Activated CD4-positive, CD25-positive, alpha-beta regulatory T cell treated with anti-CD3 and anti-CD28 coated beads, Interleukin-2, amount 50 U/mL, for 16 hours (primary cell): Measurements from ENCODE around the gene LHFPL6.

Source experiments
- DNase-seq: peaks from one replicate; pipeline ENCODE4 v3.0.0-alpha.2; 2020; ENCODE audit warnings: low read depth, low spot score

LHFPL6 gene

DNA sequence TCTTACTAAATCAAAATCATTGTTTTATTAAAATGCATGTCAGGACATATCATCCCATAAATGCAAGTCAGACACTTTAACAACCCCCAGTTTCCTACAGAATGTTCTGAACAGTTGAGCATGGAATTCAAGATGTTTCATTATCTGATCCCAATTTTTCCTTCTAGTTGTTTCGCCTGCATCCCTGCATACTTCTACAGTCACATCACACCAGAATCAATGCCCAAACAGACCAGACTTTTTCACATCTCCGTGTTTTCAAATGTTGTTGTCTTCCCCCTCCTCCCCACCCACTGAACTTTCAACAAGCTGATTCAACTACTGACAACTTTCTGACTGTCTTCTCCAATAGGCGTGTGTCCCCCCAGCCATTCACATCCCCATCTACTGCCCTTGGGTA is 48.6 kb downstream of the LHFPL6 start:
- no peak for DNase-seq

DNA sequence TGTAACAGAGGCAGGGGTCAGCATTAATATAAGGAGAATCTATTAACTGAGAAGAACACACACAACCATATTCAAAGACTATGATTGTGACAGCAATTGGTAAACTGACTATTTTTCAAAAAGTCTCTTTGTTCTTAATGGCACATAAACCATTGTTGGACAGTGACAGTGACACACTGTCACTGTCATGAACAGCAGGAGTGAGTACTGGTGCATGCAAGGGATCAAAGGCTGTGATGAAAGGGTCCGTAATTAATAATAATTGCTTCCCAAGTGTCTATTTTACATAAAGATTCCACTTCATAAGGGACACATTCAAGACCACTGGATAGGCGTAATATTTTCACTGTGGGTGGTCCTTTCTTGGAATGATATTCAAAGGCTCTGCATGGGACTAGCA is 50.7 kb downstream of the LHFPL6 start:
- DNase-seq = no peak

DNA sequence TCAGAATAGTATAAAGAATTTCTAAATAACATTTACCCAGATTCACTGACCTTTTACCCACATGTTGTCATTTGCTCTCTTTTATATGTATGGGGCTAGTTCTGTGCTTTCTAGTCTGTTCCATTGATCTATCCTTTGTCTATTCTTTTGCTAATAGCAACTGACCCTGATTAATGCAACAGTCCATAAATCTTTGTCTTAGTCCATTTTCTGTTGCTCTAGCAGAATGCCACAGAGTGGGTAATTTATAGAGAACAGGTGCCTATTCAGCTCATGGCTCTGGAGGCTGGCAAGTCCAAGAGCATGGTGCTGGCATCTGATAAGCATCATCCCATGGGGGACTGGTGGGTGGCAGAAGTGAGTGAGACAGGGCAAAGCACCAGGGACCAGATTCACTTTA is 52.1 kb downstream of the LHFPL6 start:
- no peak for DNase-seq

DNA sequence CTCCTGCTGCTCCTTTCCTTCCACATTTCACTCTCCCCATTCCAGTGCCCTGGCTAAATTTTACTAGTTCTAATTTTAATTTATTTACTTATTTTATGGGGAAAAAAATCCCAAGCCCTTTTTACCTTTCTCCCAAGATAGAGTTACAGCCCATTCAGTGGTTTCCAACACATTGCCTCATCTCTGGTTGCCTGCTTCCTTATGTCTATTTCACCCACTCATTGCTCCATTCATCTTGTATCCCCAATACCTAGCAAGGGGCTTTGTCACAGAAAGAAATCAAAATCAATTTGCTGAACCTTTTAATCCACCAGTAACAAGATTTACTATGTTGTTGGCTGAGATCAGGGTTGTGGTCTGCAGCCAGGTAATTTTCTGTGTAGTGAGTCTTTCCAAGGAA is 55.9 kb downstream of the LHFPL6 start:
- DNase-seq = no peak

DNA sequence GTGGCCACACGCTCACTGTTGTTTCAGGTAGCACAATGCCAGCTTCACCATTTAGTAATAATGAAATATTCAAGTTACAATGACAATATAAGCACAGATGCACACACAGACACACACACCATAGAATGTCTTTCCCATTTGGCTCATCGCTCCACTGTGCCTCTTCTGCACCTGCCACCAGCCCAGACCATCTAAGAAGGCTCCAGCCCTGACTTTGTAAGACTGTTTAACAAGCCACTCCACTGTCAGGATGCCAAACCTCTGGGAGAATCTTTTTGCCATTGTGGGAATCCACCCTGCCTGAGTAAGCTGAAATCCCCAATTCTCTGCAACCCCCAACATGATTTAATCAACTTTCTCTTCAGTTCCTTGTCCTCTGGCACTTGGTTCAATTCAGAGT is 60.6 kb downstream of the LHFPL6 start:
- DNase-seq = no peak

DNA sequence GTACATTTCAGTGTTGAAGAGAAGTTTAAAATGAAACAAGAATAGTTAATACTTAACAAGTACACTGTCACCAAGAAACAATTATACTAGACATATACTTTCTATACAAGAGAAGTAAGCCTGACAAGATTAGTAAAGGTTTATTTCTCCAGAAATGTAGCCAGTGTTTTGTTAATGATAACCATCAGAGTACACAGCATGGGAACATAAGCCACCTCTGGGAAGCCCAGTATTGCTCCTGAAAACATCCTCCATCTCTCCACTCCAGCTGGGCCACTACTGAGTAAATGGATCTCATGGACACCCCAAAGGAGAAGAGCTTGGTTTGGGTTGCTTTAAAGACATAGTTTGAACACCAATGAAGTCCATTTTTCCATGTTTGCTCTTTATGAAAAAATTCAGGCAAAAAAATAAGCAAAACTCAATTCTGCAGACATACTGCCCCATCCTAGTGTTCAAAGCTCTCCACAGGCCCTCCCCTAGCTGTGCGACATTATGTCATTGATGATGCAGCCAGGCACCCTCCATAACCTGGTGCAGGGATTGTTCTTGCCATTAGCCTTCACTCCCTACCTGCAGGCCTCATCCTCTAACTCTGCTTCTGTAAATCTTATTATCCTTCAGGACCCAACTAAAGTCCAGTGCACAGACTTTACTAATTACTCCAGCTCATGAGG is 61.9 kb downstream of the LHFPL6 start:
- no peak for DNase-seq

DNA sequence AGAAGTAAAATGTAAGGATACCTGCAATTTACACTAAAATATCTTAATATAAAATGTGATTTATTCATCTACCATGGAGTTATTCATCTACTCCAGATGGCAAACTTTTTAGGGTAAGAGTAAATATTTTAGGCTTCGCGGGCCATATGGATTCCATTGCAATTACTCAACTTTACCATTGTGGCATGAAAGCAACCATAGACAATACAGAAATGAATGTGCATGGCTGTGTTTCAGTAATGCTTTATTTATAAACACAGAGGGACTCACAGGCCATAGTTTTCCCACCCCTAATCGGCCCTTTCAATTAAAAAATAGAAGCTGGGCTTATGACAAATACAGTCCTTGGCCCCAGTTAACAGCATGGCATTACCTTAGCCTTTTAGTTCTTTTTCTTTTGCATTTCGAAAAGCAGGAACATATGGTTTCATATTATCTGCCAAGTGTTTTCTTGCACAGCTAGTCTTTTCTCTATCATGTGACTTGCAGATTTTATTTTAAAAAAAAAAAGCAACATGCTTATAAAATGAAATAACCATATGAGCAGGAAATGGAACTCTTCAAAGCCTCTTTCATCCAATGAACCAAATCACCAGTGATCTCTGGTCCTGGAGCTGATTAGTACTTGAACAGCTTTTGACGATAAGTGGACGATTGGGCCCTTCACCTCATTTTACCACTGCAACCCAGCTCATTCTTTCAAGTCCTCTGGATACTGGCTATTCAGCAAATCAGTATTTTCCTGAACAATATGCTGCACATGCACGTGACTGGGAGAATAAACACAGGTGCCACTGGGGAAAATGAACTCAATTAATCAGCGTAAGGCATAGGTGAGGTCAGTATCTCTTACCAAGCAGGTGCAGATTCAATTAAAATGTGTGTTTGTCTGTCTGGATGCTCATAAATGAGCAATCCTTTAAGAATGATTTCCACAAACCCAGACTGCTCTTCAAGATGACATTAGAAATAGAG is 63.9 kb downstream of the LHFPL6 start:
- no peak for DNase-seq

DNA sequence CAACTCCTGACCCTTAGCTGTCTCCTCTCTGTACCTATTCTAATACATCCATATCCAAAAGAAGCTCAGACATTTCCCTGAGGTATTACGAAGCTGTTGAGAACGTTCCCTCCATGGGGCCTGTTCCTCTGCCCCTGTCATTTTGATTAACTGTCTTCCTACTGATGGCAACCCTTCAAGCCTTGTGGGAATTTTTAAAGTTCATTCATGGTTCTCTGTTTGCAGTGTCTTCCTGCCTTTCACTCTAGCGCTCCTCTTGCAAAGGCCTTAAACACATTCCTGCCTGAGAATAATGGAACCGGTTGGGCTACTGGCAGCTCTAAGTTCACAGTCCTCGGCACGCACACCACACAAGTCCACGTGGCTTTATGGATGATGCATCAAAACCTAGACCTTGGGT is 66.1 kb downstream of the LHFPL6 start:
- DNase-seq = no peak

DNA sequence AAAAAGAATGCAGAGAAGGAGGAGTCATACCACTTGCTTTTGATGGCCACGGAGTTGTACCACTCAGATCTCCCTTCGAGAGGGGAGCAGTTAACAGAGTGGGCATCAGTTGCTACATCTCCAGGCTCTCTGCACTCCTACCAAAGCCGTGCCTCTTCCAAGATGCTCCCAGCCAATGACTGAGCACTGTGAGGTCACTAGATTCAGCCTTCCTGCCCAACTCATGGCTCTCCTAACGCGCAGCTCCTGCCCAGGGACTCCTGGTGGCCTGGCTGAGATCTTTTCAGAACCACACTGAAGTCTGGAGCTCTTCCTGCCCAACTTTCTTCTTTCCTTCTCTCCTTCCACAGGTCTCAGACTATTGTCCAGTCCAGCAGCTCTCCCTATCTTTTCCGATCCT is 66.7 kb downstream of the LHFPL6 start:
- no peak for DNase-seq

DNA sequence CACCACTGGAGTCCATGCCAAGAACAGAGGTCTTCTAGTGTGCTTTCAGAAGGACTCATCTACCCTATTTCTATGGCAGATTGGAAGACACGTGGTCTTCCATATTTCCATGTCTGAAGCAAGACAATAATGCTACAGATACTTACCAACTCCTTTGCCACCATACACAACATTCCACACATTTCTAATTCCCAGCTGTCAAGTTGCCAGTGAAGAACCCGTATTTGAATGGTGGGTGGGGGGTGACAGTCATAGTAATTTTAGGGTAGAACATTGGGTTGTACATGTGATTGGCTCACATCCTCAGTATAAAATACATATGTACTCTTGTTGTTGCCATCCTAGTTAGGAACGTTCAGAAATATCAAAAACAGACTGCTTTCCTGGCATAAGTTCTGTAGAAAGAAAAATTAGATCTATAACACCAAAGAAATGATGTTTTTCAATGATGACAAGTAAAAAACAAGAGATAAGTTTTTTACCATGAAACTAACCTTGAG is 69.3 kb downstream of the LHFPL6 start:
- no peak for DNase-seq

DNA sequence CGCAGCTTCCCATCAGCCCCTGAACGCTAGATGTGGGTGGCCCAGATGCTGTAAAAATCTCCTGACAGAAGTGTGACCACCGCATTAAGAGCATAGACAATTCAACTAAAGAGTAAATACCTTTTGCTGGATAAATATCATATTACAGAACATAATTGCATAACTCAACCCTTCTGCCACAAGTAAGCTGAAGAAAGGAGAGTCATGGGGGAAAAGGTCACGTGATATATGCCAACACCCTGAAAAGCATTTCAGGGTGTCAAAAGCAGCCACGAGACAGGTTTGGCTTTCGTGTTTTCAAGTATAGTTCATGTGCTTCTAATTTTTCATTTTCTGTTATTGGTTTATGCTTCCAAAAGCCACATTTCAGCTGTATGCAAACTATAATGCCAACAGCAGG is 71.3 kb downstream of the LHFPL6 start:
- no peak for DNase-seq

DNA sequence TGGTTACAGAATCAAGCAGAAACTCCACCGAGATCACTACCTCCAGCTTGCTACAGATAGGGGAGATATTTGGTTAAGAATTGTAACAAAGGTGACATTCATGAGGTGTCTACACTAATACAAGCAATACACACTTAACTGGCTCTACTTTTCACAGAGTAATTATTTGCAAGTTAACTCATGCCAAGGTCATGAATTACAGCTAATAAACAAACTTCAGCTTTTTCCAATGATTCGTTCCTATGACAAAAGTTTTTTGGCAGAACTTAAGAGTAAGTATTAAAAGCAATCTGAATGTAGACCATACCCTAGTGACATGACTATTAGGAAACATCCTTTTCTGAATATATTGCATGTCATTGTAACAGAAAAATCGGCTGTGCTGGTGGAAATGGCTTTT is 72.1 kb downstream of the LHFPL6 start:
- no peak for DNase-seq

DNA sequence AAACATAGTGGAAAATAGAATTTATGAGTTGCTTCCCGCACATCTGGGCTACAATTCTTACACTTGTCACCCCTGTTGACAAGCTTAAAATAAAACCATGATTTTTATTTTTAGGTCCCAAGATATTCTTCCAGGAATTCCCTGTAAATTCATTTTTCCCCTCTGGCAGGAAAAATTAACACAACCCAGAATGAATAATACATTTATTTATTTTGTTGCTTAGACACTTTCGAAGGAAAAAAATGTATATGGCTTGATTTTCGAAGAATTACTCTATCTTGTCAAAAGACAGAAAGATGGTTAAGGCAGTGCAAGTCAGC is 74.4 kb downstream of the LHFPL6 start:
- no peak for DNase-seq

DNA sequence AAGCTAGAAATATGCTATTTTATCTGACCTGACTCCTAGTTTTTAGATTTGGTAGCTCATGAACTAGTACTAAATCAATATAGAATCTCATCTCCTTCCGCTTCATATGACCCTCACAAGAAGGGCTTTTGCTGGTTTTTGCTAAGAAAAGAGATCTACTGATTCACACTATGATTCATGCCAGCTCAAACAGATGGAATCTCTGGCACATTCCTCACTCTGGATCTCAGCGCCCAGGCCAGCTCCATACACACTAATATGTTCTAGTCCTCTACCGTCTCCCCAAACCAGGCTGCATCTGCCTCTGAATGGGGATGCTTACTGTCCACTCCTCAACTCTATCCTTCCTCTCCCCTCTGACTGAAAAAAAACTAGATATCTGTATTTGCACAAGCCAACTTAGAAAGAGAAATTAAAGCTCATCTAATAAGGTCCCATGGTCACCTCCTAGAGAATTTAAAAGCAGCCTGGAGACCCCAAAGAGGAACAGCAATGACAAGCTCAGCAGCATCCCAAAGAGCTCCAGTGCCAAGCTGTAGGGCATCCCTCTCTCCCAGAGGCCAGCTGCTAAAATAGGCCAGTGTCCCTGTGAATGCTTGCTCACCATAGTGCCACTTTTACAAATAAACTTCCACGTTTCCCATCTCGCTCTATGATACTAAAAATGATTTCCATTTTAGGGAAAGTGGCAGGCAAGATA is 74.9 kb downstream of the LHFPL6 start:
- no peak for DNase-seq

DNA sequence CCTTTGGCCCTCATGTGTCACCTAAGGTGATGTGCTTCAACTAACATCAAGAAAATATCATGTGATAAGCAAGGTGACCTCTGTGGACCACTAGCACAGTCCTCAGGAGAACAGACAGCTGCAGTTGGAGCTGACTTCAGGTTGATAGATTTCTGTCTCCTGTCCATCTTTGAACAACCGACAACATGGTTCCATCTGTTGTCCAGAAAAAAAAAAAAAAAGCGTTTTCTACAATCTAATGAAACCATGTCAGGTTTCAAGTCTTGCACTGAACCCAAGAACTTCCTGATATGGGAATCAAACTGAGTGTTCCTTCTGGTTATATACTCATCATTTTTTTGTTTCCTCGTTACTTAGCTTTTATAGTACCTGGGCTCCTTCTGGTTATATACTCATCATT is 75.7 kb downstream of the LHFPL6 start:
- no peak for DNase-seq

DNA sequence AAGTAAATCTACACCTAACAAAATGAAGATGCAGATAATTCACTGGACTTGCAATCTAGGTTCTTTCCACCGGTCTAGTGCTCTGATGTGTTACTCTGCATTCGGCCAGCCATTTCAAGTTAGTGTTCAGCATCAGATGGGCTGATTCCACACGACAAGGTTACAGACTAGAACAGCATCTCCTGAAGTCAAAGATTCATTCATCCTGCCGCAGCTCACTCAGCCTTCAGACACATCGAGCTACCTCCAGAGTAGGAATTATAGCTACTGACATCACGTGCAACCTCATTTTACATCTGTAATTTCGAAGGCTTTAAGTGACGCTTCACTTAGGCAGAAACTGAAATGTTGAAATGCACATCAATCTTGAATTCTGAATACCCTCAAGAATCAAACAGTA is 76.5 kb downstream of the LHFPL6 start:
- no peak for DNase-seq

DNA sequence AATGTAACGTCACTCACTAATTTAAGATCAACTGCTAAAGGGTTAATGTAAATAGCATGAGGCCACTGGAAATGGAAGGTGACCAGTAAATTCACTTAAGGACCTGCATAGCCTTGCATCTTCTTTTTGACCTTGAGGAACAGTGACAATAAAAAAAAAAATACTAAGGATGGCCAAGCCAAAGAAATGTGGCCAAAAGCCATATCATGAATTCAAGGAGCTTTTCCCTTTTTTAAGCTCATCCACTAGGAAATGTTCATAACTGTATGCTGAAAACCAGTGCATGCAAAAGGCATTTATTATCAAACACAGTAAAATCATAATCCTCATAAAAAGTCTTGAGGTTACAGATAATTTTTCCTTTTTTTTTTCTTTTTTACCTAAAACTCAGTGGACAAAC is 77.5 kb downstream of the LHFPL6 start:
- DNase-seq = no peak

DNA sequence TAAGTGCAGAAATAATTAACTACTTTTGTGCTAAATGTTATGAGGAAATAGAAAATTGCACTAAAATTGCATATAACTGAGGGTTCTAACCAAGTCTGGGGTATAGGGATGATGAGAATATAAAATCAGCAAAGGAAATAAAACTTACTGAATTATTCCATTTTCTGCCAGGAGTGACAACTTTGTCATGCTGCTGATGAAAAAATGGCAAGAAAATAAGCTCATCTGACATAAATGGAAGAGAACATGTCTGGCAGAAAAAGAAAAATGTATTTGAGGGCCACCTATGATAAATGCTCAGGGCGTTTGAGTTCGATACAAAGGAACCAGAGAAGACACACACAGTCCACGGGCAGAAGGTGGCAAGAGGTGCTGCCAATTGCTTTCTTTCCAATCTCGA is 78.2 kb downstream of the LHFPL6 start:
- DNase-seq = no peak

DNA sequence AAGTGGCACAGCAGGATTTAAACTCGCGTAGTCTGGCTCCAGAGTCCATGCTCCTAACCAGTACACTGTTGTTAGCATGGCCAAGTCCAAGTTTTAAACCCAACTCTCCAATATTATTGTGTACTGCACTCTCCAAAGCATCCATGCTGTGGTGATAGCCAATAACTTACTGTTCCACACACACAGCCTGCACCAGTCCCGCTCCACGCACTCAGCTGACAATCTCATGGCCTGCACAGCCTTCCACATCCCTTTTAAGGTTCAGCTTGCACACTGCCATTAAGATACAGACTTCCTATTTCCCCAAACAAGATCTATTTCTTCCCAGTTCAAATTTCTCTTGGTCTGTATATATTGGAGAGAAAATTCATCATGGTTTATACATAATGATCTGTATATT is 80.7 kb downstream of the LHFPL6 start:
- DNase-seq = no peak

DNA sequence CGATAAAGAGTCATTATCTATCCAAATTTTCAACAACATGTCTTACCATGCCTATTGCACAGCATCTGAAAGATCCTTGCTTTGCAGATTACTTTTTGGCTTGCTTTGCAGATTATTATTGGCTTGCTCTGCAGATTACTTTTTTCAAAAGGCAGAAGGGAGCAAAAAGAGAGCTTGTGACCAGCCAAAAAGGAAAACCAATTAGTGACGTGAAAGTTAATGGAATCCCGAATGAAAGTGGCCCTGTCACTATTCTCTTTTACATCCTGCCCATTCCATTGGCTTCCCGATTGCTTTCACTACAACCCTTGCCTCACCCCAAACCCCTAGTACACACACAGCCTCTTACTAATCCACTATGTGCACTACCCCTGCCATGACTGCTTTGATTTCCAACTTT is 81.3 kb downstream of the LHFPL6 start:
- DNase-seq = no peak

DNA sequence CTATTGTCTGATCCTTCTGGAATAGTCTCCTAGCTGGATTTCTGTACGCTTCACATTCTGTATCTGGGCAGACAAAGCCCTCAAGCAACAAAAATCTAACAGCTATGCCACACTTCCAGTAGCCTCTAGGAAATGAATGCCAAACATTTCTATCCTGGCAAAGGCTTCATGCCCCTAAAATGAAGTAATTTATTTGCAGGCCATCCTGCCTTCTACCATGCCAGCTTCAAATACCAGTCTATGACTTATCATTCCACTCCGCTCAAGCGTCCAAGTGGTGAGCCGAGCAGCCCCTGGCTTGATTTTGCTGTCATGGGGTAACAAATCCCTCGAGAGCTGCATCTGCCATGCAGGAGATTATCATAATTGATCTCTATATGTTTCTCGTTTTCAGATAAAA is 86.9 kb downstream of the LHFPL6 start:
- DNase-seq = no peak

DNA sequence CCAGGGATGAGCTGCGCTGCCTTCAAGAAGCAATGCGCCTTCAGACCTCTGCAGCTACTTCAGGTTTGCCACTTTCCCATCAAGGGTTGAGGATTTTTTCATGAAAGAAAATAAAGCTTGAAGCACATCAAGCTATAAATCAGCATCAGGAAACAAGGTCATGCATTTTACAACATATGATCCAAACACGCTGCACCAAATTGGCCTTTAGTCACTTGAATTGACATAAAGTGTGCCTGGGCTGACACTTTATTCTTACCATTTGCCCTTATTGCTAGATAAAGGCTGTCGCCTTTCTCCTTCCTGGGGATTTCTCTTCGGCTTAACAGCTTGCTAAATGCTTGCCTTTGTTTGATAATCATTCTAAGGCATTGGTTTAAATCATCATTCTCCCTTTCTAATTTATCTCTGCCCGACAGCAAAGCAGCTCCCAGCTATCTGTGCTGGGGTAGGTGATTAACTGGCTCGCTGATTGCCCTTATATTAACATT is 87.7 kb downstream of the LHFPL6 start:
- no peak for DNase-seq
